Measurements from ENCODE around the gene GOLGA2.

The GOLGA2 gene

GRCh38 chr9:128218518-128219389 lies 57.1 kb downstream of the GOLGA2 start:
- DNase-seq (ENCODE audit: low read depth), result no peak
- H3K4me3 ChIP-seq (ENCODE audit: low read depth, low read length), result peak overlapping the region; percentile 21

- no peak for DNase-seq (ENCODE audit: low read depth)
- peak overlapping the region; percentile 21 for H3K4me3 ChIP-seq (ENCODE audit: low read depth, low read length)
These were observed 57.7 kb downstream of the GOLGA2 start for GRCh38 chr9:128218172-128218517.

GRCh38 chr9:128216781-128217553 lies 58.8 kb downstream of the GOLGA2 start:
- DNase-seq (ENCODE audit: low read depth), result no peak
- H3K4me3 ChIP-seq (ENCODE audit: low read depth, low read length), result no peak overlapping the region

- H3K4me3 ChIP-seq (ENCODE audit: low read depth, low read length), result no peak overlapping the region
- DNase-seq (ENCODE audit: low read depth), result peak; percentile 66
These were observed 60.1 kb downstream of the GOLGA2 start for GRCh38 chr9:128215491-128216409.

- no peak for DNase-seq (ENCODE audit: low read depth)
- H3K4me3 ChIP-seq (ENCODE audit: low read depth, low read length), result no peak overlapping the region
These were observed 61.0 kb downstream of the GOLGA2 start for GRCh38 chr9:128214571-128215490.

GRCh38 chr9:128213746-128214497 lies 61.9 kb downstream of the GOLGA2 start:
- no peak overlapping the region for H3K4me3 ChIP-seq (ENCODE audit: low read depth, low read length)
- DNase-seq (ENCODE audit: low read depth), result no peak

- H3K4me3 ChIP-seq (ENCODE audit: low read depth, low read length), result no peak overlapping the region
- DNase-seq (ENCODE audit: low read depth), result no peak
These were observed 63.9 kb downstream of the GOLGA2 start for GRCh38 chr9:128211981-128212281.

- H3K4me3 ChIP-seq (ENCODE audit: low read depth, low read length), result no peak overlapping the region
- DNase-seq (ENCODE audit: low read depth), result no peak
These were observed 64.4 kb downstream of the GOLGA2 start for GRCh38 chr9:128211186-128211980.

- DNase-seq (ENCODE audit: low read depth), result no peak
These were observed 66.7 kb downstream of the GOLGA2 start for GRCh38 chr9:128208946-128209669.

GRCh38 chr9:128208386-128208785 lies 67.4 kb downstream of the GOLGA2 start:
- no peak for DNase-seq (ENCODE audit: low read depth)
- no peak overlapping the region for H3K4me3 ChIP-seq (ENCODE audit: low read depth, low read length)

More at GRCh38 chr9:128208946-128209669, 66.7 kb downstream of the GOLGA2 start:
- H3K4me3 ChIP-seq (ENCODE audit: low read depth, low read length), result no peak overlapping the region

- H3K4me3 ChIP-seq (ENCODE audit: low read depth, low read length), result no peak overlapping the region
- no peak for DNase-seq (ENCODE audit: low read depth)
These were observed 68.6 kb downstream of the GOLGA2 start for GRCh38 chr9:128206916-128207910.

GRCh38 chr9:128206484-128206883 lies 69.3 kb downstream of the GOLGA2 start:
- no peak overlapping the region for H3K4me3 ChIP-seq (ENCODE audit: low read depth, low read length)
- DNase-seq (ENCODE audit: low read depth), result no peak
